Endothelial cell of umbilical vein (primary cell): ENCODE measurements around the gene OAF. TPM values are rescaled to one million over a fixed set of nuclear protein-coding genes. Genes with fewer than 3 reads are reported as not detected.

Experiments used
- BruUV-seq: library from RNA; stranded (reverse); fragments of 400-500 nt; replicated peaks from 2 replicates; lab custom pipeline; 2021; lab: Mats Ljungman, UMichigan
- CTCF ChIA-PET: fragments of 300-600, 350-600 bp; sonication (Branson Sonifier 250); formaldehyde crosslinking; loops from one replicate; lab custom pipeline; 2021; ENCODE audit warnings: antibody characterized with exemption, inconsistent platforms; lab: Charles Lee
- POLR2A ChIA-PET: fragments of 300-600, 350-600 bp; sonication (Branson Sonifier 250); formaldehyde crosslinking; loops from one replicate; lab custom pipeline; 2021; ENCODE audit warnings: antibody characterized with exemption, inconsistent platforms; lab: Charles Lee
- DNase-seq: peaks from one replicate; pipeline ENCODE4 v3.0.0-alpha.2; 2011; ENCODE audit warnings: low read depth, low spot score
- FAIRE-seq: peaks from 2 replicates; lab custom pipeline; 2011; peaks lifted over from hg19 to GRCh38; lab: Jason Lieb, UNC
- H2AFZ ChIP-seq: 2 replicates; pipeline ENCODE4 v1.6.0; 2012; ENCODE audit warnings: low read depth, low read length, control low read depth, inconsistent platforms
- H3K27ac ChIP-seq: 2 replicates; pipeline ENCODE4 v1.5.1; 2011; ENCODE audit warnings: low read depth, mild to moderate bottlenecking, control low read depth, low read length, moderate library complexity; ENCODE audit not compliant: insufficient read depth
- H3K27me3 ChIP-seq, 2 experiments: 2 replicates each; pipeline versions ENCODE4 v1.6.0 to v1.6.1; 2011; ENCODE audit warnings: low read length in 2 of 2, mixed read lengths in 1 of 2; ENCODE audit not compliant: control insufficient read depth in 2 of 2, insufficient read depth in 2 of 2
- H3K36me3 ChIP-seq, 2 experiments: 2 replicates in 1 of 2; 3 replicates in 1 of 2; pipeline ENCODE4 v1.5.1; 2011; ENCODE audit warnings: low read length in 2 of 2, mild to moderate bottlenecking in 1 of 2, moderate library complexity in 1 of 2; ENCODE audit not compliant: control insufficient read depth in 2 of 2, insufficient read depth in 2 of 2; ENCODE audit errors: extremely low read depth in 1 of 2
- H3K4me1 ChIP-seq: 3 replicates; pipeline ENCODE4 v1.5.1; 2011; ENCODE audit warnings: mild to moderate bottlenecking, low read length; ENCODE audit not compliant: control insufficient read depth, insufficient read depth; ENCODE audit errors: extremely low read depth
- H3K4me2 ChIP-seq: 2 replicates; pipeline ENCODE4 v1.6.1; 2011; ENCODE audit warnings: low read length, control low read depth, mixed read lengths; ENCODE audit not compliant: insufficient read depth
- H3K4me3 ChIP-seq, 3 experiments: fragments of 200-600 bp in 1 of 3; sonication (generic), shearing (Covaris generic) in 1 of 3; replicated peaks in 1 of 3; 2 replicates each; pipeline ENCODE4 v1.5.1; 2011 to 2016; ENCODE audit warnings: control low read depth in 3 of 3, low read length in 3 of 3, mild to moderate bottlenecking in 2 of 3, inconsistent platforms in 1 of 3, low read depth in 1 of 3, moderate library complexity in 1 of 3; ENCODE audit not compliant: insufficient read depth in 1 of 3
- H3K79me2 ChIP-seq: 2 replicates; pipeline ENCODE4 v1.6.0; 2012; ENCODE audit warnings: low read length, inconsistent platforms; ENCODE audit not compliant: control insufficient read depth, insufficient read depth
- H3K9ac ChIP-seq: replicated peaks from 2 replicates; pipeline ENCODE3; 2011; ENCODE audit warnings: low read length, control low read depth; ENCODE audit not compliant: insufficient read depth; ENCODE audit errors: extremely low read depth
- H3K9me1 ChIP-seq: replicated peaks from 3 replicates; pipeline ENCODE4 v1.6.0; 2011; ENCODE audit warnings: mild to moderate bottlenecking, low read length; ENCODE audit not compliant: control insufficient read depth, insufficient read depth; ENCODE audit errors: extremely low read depth
- H3K9me3 ChIP-seq: replicated peaks from 2 replicates; pipeline ENCODE4 v1.5.1; 2012; ENCODE audit warnings: low read length, inconsistent platforms; ENCODE audit not compliant: control insufficient read depth, insufficient read depth
- H4K20me1 ChIP-seq: replicated peaks from 2 replicates; pipeline ENCODE3; 2011; ENCODE audit warnings: mild to moderate bottlenecking, low read length; ENCODE audit not compliant: control insufficient read depth, insufficient read depth; ENCODE audit errors: extremely low read depth
- EZH2 ChIP-seq: IDR thresholded peaks from 2 replicates; pipeline ENCODE4 v1.6.1; 2012; ENCODE audit warnings: borderline replicate concordance, low read depth, mild to moderate bottlenecking, moderate library complexity, low read length, inconsistent platforms; ENCODE audit not compliant: severe bottlenecking
- FOS ChIP-seq: IDR thresholded peaks from 2 replicates; pipeline ENCODE4 v1.6.1; 2011; ENCODE audit warnings: mild to moderate bottlenecking, low read length, moderate library complexity, borderline replicate concordance; ENCODE audit not compliant: insufficient read depth
- GATA2 ChIP-seq: IDR thresholded peaks from 2 replicates; pipeline ENCODE4 v1.7.0; 2011; ENCODE audit warnings: low read depth, mild to moderate bottlenecking, moderate library complexity, mixed read lengths, low read length; ENCODE audit not compliant: insufficient read length, insufficient read depth
- JUN ChIP-seq: IDR thresholded peaks from 2 replicates; pipeline ENCODE4 v1.6.1; 2011; ENCODE audit warnings: borderline replicate concordance, low read depth; ENCODE audit not compliant: insufficient read length, insufficient read depth
- MYC ChIP-seq: IDR thresholded peaks from one replicate; pipeline ENCODE4 v1.6.1; 2011; ENCODE audit warnings: mild to moderate bottlenecking, low read depth, low read length
- POLR2A ChIP-seq: IDR thresholded peaks from 2 replicates; pipeline ENCODE4 v1.6.1; 2012; ENCODE audit warnings: low read depth, mild to moderate bottlenecking, control low read depth, low read length
- POLR2AphosphoS5 ChIP-seq: IDR thresholded peaks from 2 replicates; pipeline ENCODE4 v1.6.1; 2012; ENCODE audit warnings: low read depth, mild to moderate bottlenecking, control low read depth, low read length, moderate library complexity; ENCODE audit not compliant: insufficient read depth
- dilution Hi-C: fragments of 300-500 bp; cut with MboI; formaldehyde crosslinking; loops from one replicate; pipeline ENCODE4 v1.15.0; 2019; ENCODE audit warnings: low sequenced_read_pairs; ENCODE audit not compliant: extremely low pct_ligation_motif_present
- intact Hi-C: fragments of 100-400 bp; cut with micrococcal nuclease; formaldehyde crosslinking; loops from one replicate; pipeline ENCODE4 v1.10.0; 2022
- polyA plus RNA-seq, 4 experiments: library from polyadenylated mRNA; depleted of rRNA in 3 of 4; stranded (reverse) in 3 of 4; unstranded in 1 of 4; fragments of >200 nt; gene quantifications; 2 replicates each; pipeline versions ENCODE4 v1.2.1 to v1.2.3, GENCODE V29; 2011 to 2012; ENCODE audit warnings: missing spikeins in 1 of 4
- total RNA-seq: library from RNA; stranded (reverse); gene quantifications from 2 replicates; pipeline ENCODE4 v1.2.3, GENCODE V29; 2021
- TF ChIP-seq, protein P1 (sequence below), 2 donors: IDR thresholded peaks; 1 replicate in 1 of 2; 2 replicates in 1 of 2; pipeline ENCODE4 v1.5.1; 2011; ENCODE audit warnings: low read length in 2 of 2, mild to moderate bottlenecking in 2 of 2, moderate library complexity in 2 of 2, control low read depth in 1 of 2, inconsistent platforms in 1 of 2, low read depth in 1 of 2; ENCODE audit not compliant: insufficient read depth in 1 of 2; ENCODE audit errors: extremely low read depth in 1 of 2
- TF ChIP-seq, protein P2 (sequence below): IDR thresholded peaks from 2 replicates; pipeline ENCODE4 v1.6.1; 2011; ENCODE audit not compliant: insufficient read depth, insufficient read length

The OAF gene
- total and polyA plus RNA-seq, 2 donors (not counting 3 experiments of a cell fraction or from before 2014, with no cell fraction given) = 32.1 to 33.8 TPM

DNA sequence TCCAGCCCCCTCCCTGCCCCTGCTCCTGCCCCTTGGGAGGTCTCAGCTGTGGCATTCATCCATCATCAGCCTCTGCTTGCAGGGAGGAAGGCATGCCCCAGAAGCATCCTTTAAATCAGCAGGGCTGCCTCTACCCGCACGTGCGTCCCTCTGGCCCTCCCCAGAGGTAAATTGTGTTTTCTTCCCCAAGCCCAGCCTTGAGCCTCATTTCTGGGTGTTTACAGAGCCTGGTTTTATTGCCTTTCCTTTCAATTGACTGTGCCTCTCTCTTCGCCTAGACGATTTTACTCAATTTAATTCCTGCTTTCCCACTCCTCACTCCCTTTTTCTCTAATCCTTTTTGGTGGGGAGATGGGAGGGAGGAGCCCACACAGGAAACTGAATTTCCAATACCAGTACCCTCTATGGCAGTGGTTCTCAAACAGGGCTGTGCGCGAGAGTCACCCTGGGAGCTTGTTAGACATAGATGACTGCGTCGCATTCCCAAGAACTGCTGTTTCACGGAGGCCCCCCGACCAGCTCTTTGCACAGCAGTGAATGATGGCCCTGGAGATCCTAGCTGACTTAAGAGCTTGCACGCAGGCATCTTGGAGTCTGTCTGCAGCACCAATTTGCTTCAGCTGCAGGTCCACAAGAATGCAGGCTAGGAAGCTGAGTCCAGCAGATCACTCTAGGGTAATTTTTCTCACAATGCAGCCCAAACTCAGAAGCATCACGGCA lies 15.1 kb upstream of the OAF start:
- no peaks in the 10 kb centered on the region for H3K9me1 ChIP-seq
- no peaks in the 10 kb centered on the region for H3K36me3 ChIP-seq
- no peaks in the 10 kb centered on the region for H3K9me3 ChIP-seq
- H3K79me2 ChIP-seq = no peaks in the 10 kb centered on the region
- H4K20me1 ChIP-seq = no peaks in the 10 kb centered on the region
- H3K27ac ChIP-seq = no peak overlapping the region
- DNase-seq = no peak
- H3K9ac ChIP-seq = no peak overlapping the region
- peaks cover 3 to 11% of the 10 kb centered on the region in 2 experiments for H3K27me3 ChIP-seq
- dilution Hi-C loops (no loop called here), intact Hi-C loops (no loop called here)
- no peak overlapping the region for H2AFZ ChIP-seq
- no peak overlapping the region for H3K4me3 ChIP-seq
- no peaks in the 10 kb centered on the region for H3K4me1 ChIP-seq
- TF ChIP-seq JUN (no peak), POLR2AphosphoS5 (no peak), FOS (no peak), GATA2 (no peak), MYC (no peak), EZH2 (no peak), POLR2A (no peak)
- TF ChIP-seq, protein P1, sequence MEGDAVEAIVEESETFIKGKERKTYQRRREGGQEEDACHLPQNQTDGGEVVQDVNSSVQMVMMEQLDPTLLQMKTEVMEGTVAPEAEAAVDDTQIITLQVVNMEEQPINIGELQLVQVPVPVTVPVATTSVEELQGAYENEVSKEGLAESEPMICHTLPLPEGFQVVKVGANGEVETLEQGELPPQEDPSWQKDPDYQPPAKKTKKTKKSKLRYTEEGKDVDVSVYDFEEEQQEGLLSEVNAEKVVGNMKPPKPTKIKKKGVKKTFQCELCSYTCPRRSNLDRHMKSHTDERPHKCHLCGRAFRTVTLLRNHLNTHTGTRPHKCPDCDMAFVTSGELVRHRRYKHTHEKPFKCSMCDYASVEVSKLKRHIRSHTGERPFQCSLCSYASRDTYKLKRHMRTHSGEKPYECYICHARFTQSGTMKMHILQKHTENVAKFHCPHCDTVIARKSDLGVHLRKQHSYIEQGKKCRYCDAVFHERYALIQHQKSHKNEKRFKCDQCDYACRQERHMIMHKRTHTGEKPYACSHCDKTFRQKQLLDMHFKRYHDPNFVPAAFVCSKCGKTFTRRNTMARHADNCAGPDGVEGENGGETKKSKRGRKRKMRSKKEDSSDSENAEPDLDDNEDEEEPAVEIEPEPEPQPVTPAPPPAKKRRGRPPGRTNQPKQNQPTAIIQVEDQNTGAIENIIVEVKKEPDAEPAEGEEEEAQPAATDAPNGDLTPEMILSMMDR (IDR thresholded peaks at IDR 0.05; ENCODE audit: extremely low read depth in 1 of 2, insufficient read depth in 1 of 2, low read depth in 1 of 2, low read length in 2 of 2) = no peak
- TF ChIP-seq, protein P2, sequence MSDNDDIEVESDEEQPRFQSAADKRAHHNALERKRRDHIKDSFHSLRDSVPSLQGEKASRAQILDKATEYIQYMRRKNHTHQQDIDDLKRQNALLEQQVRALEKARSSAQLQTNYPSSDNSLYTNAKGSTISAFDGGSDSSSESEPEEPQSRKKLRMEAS = no peak
- FAIRE-seq = no peak
- no TSS peak for BruUV-seq
- H3K4me2 ChIP-seq = no peak overlapping the region
- CTCF ChIA-PET = no interaction called here
- POLR2A ChIA-PET = no interaction called here
